T-helper 2 cell treated with Interferon-gamma antibody and Interleukin-4, amounts not matched to agents 5 μg/mL and 100 μg/mL, for 36 hours (primary cell): Measurements from ENCODE around the gene CPA1.
"Not testable (repeated sequence)": the region's sequence is repeated elsewhere in the genome, so short reads cannot be mapped to it uniquely, and the experiment has no call there.

Experiments
- DNase-seq: peaks from one replicate; pipeline ENCODE4 v3.0.0; 2021; ENCODE audit warnings: low spot score
- H3K27ac Mint-ChIP-seq: one replicate; pipeline ENCODE4 v1.8.0; 2021; ENCODE audit warnings: mild to moderate bottlenecking, mixed read lengths
- H3K27me3 Mint-ChIP-seq: one replicate; pipeline ENCODE4 v1.8.0; 2021; ENCODE audit warnings: low read depth, mixed read lengths
- H3K36me3 Mint-ChIP-seq: one replicate; pipeline ENCODE4 v1.8.0; 2021; ENCODE audit warnings: low read depth, mixed read lengths
- H3K4me1 Mint-ChIP-seq: one replicate; pipeline ENCODE4 v1.8.0; 2021; ENCODE audit warnings: low read depth, mixed read lengths
- H3K4me3 Mint-ChIP-seq: one replicate; pipeline ENCODE4 v1.8.0; 2022; ENCODE audit warnings: mild to moderate bottlenecking, moderate library complexity, mixed read lengths
- H3K9me3 Mint-ChIP-seq: one replicate; pipeline ENCODE4 v1.8.0; 2021; ENCODE audit warnings: mixed read lengths

Gene CPA1

DNA sequence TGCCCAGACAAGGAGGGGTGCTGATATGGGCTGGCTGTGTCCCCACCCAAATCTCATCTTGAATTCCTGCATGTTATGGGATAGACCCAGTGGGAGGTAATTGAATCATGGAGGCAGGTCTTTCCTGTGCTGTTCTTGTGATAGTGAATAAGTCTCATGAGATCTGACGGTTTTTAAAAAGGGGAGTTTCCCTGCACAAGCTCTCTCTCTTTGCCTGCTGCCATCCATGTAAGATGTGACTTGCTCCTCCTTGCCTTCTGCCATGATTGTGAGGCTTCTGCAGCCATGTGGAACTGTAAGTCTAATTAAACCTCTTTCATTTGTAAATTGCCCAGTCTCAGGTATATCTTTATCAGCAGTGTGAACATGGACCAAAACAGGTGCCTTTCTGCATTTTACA, 3.8 kb upstream of the CPA1 start:
- not testable (repeated sequence) for H3K36me3 Mint-ChIP-seq, DNase-seq, H3K4me3 Mint-ChIP-seq, H3K27me3 Mint-ChIP-seq, H3K4me1 Mint-ChIP-seq, H3K9me3 Mint-ChIP-seq, H3K27ac Mint-ChIP-seq

DNA sequence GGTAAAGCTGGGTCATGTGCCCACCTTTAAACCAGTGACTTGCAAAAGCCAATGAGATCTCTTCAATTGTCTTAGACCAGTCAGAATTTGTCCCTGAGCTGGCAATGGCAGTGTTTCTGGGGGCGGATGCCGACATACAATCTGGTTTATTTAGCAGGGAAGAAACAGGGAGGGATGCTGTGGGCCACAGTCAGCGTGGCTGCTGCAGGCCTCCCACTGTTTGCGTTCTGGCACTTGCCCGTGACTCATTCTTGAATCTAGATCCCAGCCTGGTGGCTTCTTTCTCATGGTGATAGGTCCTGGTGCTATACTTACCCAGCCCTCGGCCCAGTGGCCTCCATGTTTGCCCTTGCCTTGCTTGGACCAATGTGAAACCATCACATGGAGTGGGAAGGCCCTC, 3.1 kb upstream of the CPA1 start:
- no peaks in the 10 kb centered on the region for H3K27me3 Mint-ChIP-seq
- no peaks in the 10 kb centered on the region for H3K4me1 Mint-ChIP-seq
- no peak overlapping the region for H3K4me3 Mint-ChIP-seq
- no peak for DNase-seq
- peaks cover 8% of the 10 kb centered on the region for H3K9me3 Mint-ChIP-seq
- no peak overlapping the region for H3K27ac Mint-ChIP-seq
- H3K36me3 Mint-ChIP-seq: no peaks in the 10 kb centered on the region

DNA sequence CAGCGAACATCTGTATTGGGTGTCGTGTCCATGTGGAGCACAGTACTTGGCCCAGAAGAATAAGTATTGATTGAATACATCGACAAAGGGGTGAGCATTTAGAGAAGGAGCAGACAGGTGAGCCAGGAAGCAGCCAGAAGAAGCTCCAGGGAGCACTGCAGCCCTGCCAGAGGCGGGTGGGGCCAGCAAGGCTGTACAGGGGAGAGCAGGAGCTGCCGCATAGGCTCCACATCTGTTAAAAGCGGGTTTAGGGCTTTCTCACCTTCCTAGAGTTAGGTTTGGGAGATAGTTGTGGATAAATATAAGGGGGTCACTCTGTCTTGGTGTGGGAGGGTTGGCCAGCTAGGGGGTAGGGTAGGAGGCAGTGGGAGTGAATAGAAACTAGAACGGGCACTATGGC, 1.3 kb upstream of the CPA1 start:
- Mint-ChIP-seq H3K9me3 (peaks cover 8% of the 10 kb centered on the region), H3K4me3 (no peak overlapping the region), H3K27ac (no peak overlapping the region), H3K4me1 (no peaks in the 10 kb centered on the region), H3K36me3 (no peaks in the 10 kb centered on the region), H3K27me3 (no peaks in the 10 kb centered on the region)
- no peak for DNase-seq

DNA sequence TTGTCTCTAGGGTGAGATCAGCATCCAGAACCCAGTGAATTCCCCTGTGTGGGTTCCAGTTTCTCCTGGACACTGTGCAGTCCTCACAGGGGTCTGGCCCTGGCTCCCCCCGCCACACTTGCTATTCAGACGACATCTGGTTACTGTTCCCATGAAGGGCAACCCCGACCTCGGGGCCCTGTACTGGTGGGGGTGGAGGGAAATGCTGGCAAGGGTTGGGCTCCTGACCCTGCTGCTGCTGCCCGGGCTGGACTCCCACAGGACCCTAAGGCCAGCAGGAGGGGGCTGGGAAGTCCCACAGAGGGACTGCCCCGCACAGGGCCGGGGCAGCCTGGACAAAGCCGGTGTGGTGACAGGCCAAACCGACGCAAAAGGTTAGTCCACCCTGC, 768 bp upstream of the CPA1 start:
- H3K36me3 Mint-ChIP-seq: no peaks in the 10 kb centered on the region
- H3K4me3 Mint-ChIP-seq: no peak overlapping the region
- DNase-seq: no peak
- H3K27ac Mint-ChIP-seq: no peak overlapping the region
- H3K4me1 Mint-ChIP-seq: no peaks in the 10 kb centered on the region
- no peaks in the 10 kb centered on the region for H3K27me3 Mint-ChIP-seq
- peaks cover 8% of the 10 kb centered on the region for H3K9me3 Mint-ChIP-seq

DNA sequence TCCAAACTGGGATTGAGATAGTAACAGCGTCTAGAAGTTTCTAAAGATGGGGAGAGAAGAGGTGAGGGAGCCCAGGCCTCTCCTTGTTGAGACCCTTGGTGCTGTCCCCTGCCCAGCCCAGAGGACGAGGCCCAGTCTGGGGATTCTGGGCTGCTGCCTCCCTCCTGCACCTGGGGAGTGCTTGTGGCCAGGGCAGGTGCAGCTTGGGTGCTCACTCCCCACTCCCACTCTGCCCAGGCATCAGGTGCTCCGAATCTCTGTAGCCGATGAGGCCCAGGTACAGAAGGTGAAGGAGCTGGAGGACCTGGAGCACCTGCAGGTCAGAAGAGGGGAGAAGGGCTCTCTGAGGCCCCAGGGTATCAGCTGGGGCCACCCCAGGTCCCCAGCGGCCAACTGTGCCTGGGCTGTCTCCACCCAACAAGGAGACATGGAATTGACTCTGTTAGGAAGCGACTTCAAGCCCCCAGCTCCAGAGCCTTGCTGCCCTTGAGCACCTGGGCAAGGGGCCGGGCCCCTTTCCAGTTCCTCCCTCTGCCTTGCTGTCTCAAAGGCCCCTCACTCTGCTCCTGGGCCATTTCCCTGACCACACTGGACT, 664 bp downstream of the CPA1 start:
- H3K27me3 Mint-ChIP-seq: no peaks in the 10 kb centered on the region
- H3K9me3 Mint-ChIP-seq: peaks cover 8% of the 10 kb centered on the region
- no peak overlapping the region for H3K4me3 Mint-ChIP-seq
- no peak overlapping the region for H3K27ac Mint-ChIP-seq
- H3K36me3 Mint-ChIP-seq: no peaks in the 10 kb centered on the region
- H3K4me1 Mint-ChIP-seq: no peaks in the 10 kb centered on the region
- DNase-seq: no peak

DNA sequence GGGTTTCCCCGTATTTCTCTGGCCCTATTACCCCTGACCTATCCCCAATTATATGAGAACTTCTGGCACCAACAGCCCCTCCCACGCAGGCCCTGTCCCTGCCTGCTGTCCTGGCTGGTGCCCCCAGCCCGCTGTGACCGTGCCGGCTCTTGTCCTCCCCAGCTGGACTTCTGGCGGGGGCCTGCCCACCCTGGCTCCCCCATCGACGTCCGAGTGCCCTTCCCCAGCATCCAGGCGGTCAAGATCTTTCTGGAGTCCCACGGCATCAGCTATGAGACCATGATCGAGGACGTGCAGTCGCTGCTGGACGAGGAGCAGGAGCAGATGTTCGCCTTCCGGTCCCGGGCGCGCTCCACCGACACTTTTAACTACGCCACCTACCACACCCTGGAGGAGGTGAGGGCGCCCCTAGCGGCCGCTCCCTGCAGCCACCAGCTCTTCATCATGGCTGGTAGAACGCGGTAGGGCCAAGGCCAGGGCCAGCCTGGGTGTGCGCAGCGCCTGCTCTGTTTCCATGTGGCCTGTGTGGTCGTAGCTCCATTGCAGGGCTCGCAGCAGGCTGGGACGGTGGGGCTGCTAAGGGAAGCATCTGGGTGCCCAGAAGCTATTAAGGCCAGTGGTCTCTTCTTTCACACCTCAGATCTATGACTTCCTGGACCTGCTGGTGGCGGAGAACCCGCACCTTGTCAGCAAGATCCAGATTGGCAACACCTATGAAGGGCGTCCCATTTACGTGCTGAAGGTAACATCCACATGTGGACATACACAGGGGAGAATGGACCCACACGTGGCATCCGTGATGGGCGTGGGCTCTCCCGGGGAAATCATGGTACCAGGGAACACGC, 1.4 kb downstream of the CPA1 start:
- Mint-ChIP-seq H3K27ac (no peak overlapping the region), H3K4me1 (no peaks in the 10 kb centered on the region), H3K36me3 (no peaks in the 10 kb centered on the region), H3K4me3 (no peak overlapping the region), H3K9me3 (peaks cover 1% of the 10 kb centered on the region), H3K27me3 (no peaks in the 10 kb centered on the region)
- DNase-seq: no peak

DNA sequence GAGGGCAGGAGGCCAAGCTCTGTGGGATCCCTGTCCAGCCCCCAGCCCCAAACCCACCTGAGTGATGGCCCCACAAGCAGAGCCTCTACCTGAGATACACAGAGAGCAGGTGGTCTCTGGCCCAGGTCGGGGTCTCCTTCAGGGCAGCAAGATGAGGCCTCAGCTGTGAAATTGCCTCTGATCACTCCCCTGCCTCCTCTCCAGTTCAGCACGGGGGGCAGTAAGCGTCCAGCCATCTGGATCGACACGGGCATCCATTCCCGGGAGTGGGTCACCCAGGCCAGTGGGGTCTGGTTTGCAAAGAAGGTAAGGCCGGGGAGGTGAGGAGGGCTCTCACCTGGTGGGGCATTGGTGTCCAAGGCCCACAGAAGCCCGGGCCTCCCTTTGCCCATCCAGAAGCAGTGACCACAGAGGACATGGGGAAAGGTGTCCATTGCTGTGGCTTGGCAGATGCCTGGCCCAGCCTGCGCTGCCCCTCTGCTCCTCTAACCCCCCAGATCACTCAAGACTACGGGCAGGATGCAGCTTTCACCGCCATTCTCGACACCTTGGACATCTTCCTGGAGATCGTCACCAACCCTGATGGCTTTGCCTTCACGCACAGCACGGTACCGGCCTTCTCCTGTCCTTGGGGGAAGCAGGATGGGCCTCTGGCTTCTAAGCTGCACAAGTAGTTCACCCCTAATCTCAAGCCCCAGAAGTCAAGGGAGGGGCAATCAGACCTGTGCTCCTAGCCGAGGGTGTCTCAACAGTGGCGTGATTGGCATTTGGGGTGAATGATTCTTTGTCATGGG, 3.1 kb downstream of the CPA1 start:
- H3K4me3 Mint-ChIP-seq: no peak overlapping the region
- no peaks in the 10 kb centered on the region for H3K9me3 Mint-ChIP-seq
- H3K27me3 Mint-ChIP-seq: no peaks in the 10 kb centered on the region
- H3K36me3 Mint-ChIP-seq: no peaks in the 10 kb centered on the region
- DNase-seq: no peak
- no peaks in the 10 kb centered on the region for H3K4me1 Mint-ChIP-seq
- no peak overlapping the region for H3K27ac Mint-ChIP-seq

DNA sequence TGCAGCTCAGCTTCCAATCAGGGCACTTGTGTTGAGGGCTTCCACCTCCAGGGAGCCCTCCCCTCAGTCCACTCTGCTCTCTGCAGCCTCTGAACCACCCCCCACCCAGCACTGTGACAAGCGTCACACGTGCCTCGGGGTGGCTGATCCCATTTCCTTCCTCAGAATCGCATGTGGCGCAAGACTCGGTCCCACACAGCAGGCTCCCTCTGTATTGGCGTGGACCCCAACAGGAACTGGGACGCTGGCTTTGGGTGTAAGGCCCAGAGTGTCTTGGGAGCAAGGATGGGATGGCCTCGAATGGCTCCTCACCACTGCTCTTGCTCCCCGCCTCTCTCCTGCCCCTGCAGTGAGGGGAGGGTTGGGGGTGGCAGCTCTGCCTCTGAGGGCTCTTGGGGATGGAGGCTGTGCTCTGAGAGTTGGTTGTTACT, 4.1 kb downstream of the CPA1 start:
- no peak for DNase-seq
- no peak overlapping the region for H3K27ac Mint-ChIP-seq
- H3K4me1 Mint-ChIP-seq: no peaks in the 10 kb centered on the region
- H3K9me3 Mint-ChIP-seq: no peaks in the 10 kb centered on the region
- H3K36me3 Mint-ChIP-seq: no peaks in the 10 kb centered on the region
- H3K27me3 Mint-ChIP-seq: no peaks in the 10 kb centered on the region
- H3K4me3 Mint-ChIP-seq: no peak overlapping the region

DNA sequence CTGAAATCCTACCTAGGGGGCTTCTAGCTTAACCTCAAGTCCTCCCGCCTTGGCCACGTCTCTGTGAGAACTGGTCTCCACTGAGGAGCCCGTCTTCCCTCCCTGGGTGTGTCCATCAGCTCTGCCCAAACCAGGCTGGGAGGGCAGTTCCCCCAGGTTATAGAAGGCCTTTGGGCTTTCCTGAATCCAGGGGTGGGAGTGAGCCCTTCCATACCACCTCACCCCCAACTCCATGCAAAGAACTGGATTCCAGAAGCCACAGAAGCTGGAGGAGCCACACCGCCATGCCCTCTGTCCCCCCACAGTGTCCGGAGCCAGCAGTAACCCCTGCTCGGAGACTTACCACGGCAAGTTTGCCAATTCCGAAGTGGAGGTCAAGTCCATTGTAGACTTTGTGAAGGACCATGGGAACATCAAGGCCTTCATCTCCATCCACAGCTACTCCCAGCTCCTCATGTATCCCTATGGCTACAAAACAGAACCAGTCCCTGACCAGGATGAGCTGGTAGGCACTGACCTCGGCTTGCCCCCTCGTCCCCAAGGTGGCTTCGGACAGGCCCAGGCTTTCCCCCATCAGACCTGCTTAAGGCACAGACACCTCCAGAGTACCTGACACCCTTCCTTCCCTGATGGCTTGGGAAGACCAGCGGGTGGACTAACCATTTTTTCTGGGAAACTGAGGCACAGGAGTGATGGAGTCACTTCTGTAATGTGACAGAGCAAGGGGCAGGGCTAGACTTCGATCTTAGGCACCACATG, 4.7 kb downstream of the CPA1 start:
- no peaks in the 10 kb centered on the region for H3K9me3 Mint-ChIP-seq
- no peak overlapping the region for H3K4me3 Mint-ChIP-seq
- no peak for DNase-seq
- H3K36me3 Mint-ChIP-seq: no peaks in the 10 kb centered on the region
- no peaks in the 10 kb centered on the region for H3K27me3 Mint-ChIP-seq
- H3K27ac Mint-ChIP-seq: no peak overlapping the region
- H3K4me1 Mint-ChIP-seq: no peaks in the 10 kb centered on the region

DNA sequence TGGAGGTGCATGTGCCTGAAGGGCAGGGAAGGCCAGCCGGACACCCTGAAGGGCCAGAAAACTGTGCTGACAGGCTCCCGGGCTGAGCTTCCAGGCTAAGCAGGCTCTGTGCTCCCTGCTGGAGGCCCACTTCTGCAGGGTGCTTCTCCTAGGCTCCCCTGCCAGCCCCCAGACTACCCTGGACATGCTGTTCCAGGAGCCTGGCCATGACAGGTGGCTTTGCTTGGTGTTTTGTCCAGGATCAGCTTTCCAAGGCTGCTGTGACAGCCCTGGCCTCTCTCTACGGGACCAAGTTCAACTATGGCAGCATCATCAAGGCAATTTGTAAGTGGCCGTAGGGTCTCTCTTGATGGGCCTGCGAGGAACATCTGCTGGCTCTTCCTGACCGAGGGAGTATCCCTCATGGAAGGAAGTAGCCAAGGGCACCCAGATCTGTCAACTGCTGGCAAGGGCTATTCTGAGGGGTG, 5.3 kb downstream of the CPA1 start:
- Mint-ChIP-seq H3K4me3 (no peak overlapping the region), H3K4me1 (no peaks in the 10 kb centered on the region), H3K9me3 (no peaks in the 10 kb centered on the region), H3K27me3 (no peaks in the 10 kb centered on the region), H3K27ac (no peak overlapping the region), H3K36me3 (no peaks in the 10 kb centered on the region)
- no peak for DNase-seq

DNA sequence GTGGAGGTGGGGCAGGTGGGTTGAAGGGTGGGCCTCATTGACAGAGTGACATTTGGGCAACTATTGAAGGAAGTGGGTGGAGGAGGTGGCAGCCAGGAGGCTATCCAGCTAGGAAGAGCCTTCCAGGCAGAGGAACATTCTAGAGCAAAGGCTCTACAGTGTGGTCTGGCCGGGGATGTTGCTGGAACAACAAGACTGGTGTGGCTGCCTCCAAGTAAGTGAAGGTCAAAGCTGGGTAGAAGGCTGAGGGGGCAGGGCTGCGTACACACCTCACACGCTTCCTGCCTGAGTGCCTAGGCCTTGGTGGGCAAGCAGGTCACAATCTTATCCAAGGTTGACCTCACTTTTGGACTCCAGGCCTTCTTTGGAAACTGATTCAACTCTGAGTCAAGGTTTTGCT, 6.6 kb downstream of the CPA1 start:
- Mint-ChIP-seq H3K9me3 (no peaks in the 10 kb centered on the region), H3K27ac (no peak overlapping the region), H3K36me3 (no peaks in the 10 kb centered on the region), H3K4me3 (no peak overlapping the region), H3K27me3 (no peaks in the 10 kb centered on the region), H3K4me1 (no peaks in the 10 kb centered on the region)
- DNase-seq: no peak

DNA sequence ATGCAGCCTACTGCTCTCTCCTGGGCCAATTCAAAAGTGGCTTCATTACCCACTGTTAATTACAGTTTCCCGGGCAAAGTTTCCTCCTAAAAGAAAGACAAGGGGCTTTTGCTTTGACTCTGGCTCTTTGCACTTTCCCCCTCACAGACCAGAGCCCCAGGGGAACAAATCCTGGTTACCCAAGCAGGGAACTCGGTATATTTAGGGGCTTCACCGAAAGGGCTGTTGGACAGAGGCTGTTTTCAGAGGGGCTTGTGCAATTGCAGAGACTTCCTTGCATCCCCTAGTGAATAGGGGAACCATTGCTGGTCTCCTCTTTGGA, 7.0 kb downstream of the CPA1 start:
- H3K27me3 Mint-ChIP-seq: no peaks in the 10 kb centered on the region
- H3K4me3 Mint-ChIP-seq: no peak overlapping the region
- no peaks in the 10 kb centered on the region for H3K4me1 Mint-ChIP-seq
- no peak overlapping the region for H3K27ac Mint-ChIP-seq
- DNase-seq: no peak
- no peaks in the 10 kb centered on the region for H3K9me3 Mint-ChIP-seq
- H3K36me3 Mint-ChIP-seq: no peaks in the 10 kb centered on the region

DNA sequence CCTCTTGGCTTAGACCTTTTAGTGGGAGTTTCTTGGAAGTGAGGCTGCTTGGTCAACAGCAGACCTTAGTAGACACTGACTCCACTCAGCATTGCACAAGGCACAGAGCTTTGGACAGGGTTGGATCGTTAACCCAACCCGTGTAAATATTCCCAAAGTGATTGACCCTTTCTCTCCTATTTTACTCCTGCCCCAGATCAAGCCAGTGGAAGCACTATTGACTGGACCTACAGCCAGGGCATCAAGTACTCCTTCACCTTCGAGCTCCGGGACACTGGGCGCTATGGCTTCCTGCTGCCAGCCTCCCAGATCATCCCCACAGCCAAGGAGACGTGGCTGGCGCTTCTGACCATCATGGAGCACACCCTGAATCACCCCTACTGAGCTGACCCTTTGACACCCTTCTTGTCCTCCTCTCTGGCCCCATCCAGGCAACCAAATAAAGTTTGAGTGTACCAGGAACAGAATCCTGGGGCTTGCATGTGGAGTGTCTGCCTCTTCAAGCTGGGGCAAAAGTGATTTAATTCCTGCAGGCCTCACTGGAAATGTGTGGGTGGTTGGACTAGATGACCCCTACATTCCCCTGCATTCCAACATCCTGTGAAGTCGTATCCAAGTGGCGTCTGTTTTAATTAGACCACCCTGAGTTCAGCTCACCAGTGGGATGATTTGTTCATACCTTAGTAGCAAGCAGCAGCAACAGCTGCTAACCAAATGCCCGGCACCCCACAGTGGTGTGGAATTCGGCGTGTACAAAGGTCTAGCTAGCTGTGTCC, 7.5 kb downstream of the CPA1 start:
- Mint-ChIP-seq H3K9me3 (no peaks in the 10 kb centered on the region), H3K27ac (no peak overlapping the region), H3K36me3 (no peaks in the 10 kb centered on the region), H3K27me3 (no peaks in the 10 kb centered on the region), H3K4me3 (no peak overlapping the region), H3K4me1 (no peaks in the 10 kb centered on the region)
- DNase-seq: no peak
